DMS153 treated with DMSO at 0.1 percent for 48 hours (cell line): ENCODE data around the gene KCNMB2.

ENCODE experiments used
- DNase-seq: peaks from one replicate; lab custom pipeline; 2025; ENCODE audit not compliant: unreplicated experiment; lab: John Stamatoyannopoulos, UW

The KCNMB2 gene

GRCh38 chr3:178748874-178749273 is 212.6 kb downstream of the KCNMB2 start:
- DNase-seq = no peak

GRCh38 chr3:178749471-178749870 is 213.2 kb downstream of the KCNMB2 start:
- no peak for DNase-seq

- peak; percentile 31 for DNase-seq
Observed at GRCh38 chr3:178750639-178751300, 214.5 kb downstream of the KCNMB2 start.

GRCh38 chr3:178752843-178753242 is 216.6 kb downstream of the KCNMB2 start:
- no peak for DNase-seq

GRCh38 chr3:178754852-178755510 is 218.7 kb downstream of the KCNMB2 start:
- no peak for DNase-seq

GRCh38 chr3:178761024-178761423 is 224.8 kb downstream of the KCNMB2 start:
- no peak for DNase-seq

- no peak for DNase-seq
Observed at GRCh38 chr3:178761461-178761860, 225.2 kb downstream of the KCNMB2 start.

- DNase-seq = no peak
Observed at GRCh38 chr3:178762385-178762784, 226.1 kb downstream of the KCNMB2 start.

- no peak for DNase-seq
Observed at GRCh38 chr3:178765472-178765871, 229.2 kb downstream of the KCNMB2 start.

GRCh38 chr3:178767581-178767980 is 231.3 kb downstream of the KCNMB2 start:
- no peak for DNase-seq

GRCh38 chr3:178768072-178768864 is 232.0 kb downstream of the KCNMB2 start:
- DNase-seq = no peak

- no peak for DNase-seq
Observed at GRCh38 chr3:178771511-178771910, 235.3 kb downstream of the KCNMB2 start.

- no peak for DNase-seq
Observed at GRCh38 chr3:178772746-178773145, 236.5 kb downstream of the KCNMB2 start.

- DNase-seq = no peak
Observed at GRCh38 chr3:178773358-178773757, 237.1 kb downstream of the KCNMB2 start.

GRCh38 chr3:178777718-178778411 is 241.6 kb downstream of the KCNMB2 start:
- no peak for DNase-seq

- DNase-seq = no peak
Observed at GRCh38 chr3:178778589-178778988, 242.4 kb downstream of the KCNMB2 start.

- DNase-seq = no peak
Observed at GRCh38 chr3:178785961-178786360, 249.7 kb downstream of the KCNMB2 start.

- no peak for DNase-seq
Observed at GRCh38 chr3:178787960-178788359, 251.7 kb downstream of the KCNMB2 start.

GRCh38 chr3:178794711-178795110 is 258.5 kb downstream of the KCNMB2 start:
- no peak for DNase-seq

GRCh38 chr3:178795349-178795748 is 259.1 kb downstream of the KCNMB2 start:
- DNase-seq = no peak

- DNase-seq = no peak
Observed at GRCh38 chr3:178802259-178802658, 266.0 kb downstream of the KCNMB2 start.
